Measurements from ENCODE around the gene ITM2C.

- TF ChIP-seq CTCF (IDR thresholded peaks at IDR 0.05): no peak
- TF ChIP-seq EZH2 (IDR thresholded peaks at IDR 0.05; ENCODE audit: borderline replicate concordance, insufficient read depth, low read depth, low read length, poor library complexity, severe bottlenecking): no peak
These were observed 58.4 kb downstream of the ITM2C start for GRCh38 chr2:230922951-230923717.
